Adrenal gland (tissue), 12 donors: Measurements from ENCODE around the gene PLG. TPM values are rescaled to one million over a fixed set of nuclear protein-coding genes. Genes with fewer than 3 reads are reported as not detected.
"Not testable (repeated sequence)": the region's sequence is repeated elsewhere in the genome, so short reads cannot be mapped to it uniquely, and the experiment has no call there.

Source experiments
- DNase-seq, 7 donors: peaks; one replicate each; pipeline ENCODE4 v3.0.0-alpha.2; 2019 to 2020
- H3K27ac ChIP-seq, 5 donors: fragments of 200-600 bp; sonication (generic) in 4 of 5; 1 replicate in 3 of 5; 2 replicates in 2 of 5; pipeline versions ENCODE4 v1.5.1 to v1.8.0; 2016 to 2020; ENCODE audit warnings: mild to moderate bottlenecking in 1 of 5
- H3K27me3 ChIP-seq: fragments of 200-600 bp; 2 replicates; pipeline ENCODE4 v1.8.0; 2021
- H3K36me3 ChIP-seq, 2 donors: fragments of 200-600 bp; replicated peaks in 1 of 2; 1 replicate in 1 of 2; 2 replicates in 1 of 2; pipeline versions ENCODE4 v1.5.1 to v1.8.0; 2018 to 2022
- H3K4me1 ChIP-seq, 2 donors: fragments of 200-600 bp; replicated peaks in 1 of 2; 1 replicate in 1 of 2; 2 replicates in 1 of 2; pipeline versions ENCODE4 v1.5.1 to v1.8.0; 2018 to 2021
- H3K4me3 ChIP-seq, 4 donors: fragments of 200-600 bp; sonication (generic) in 3 of 4; one replicate each; pipeline ENCODE4 v1.5.1; 2016 to 2018
- H3K9me3 ChIP-seq, 3 donors: fragments of 200-600 bp; sonication (generic) in 1 of 3; replicated peaks in 1 of 3; 1 replicate in 2 of 3; 2 replicates in 1 of 3; pipeline versions ENCODE4 v1.5.1 to v1.8.0; 2016 to 2021
- CTCF ChIP-seq, 6 experiments: fragments of 450-650 bp in 4 of 6; fragments of 200-600 bp in 2 of 6; sonication (generic) in 1 of 6; IDR thresholded peaks; 1 replicate in 5 of 6; 2 replicates in 1 of 6; pipeline versions ENCODE4 v1.5.1 to v1.8.0; 2016 to 2021; ENCODE audit warnings: antibody characterized with exemption in 6 of 6, mild to moderate bottlenecking in 2 of 6, moderate library complexity in 1 of 6
- POLR2A ChIP-seq, 2 donors: fragments of 450-650 bp; IDR thresholded peaks; one replicate each; pipeline ENCODE4 v1.6.1; 2017; ENCODE audit warnings: antibody characterized with exemption in 2 of 2, mild to moderate bottlenecking in 2 of 2, moderate library complexity in 1 of 2
- WGBS, 4 donors: extraction: QIAGEN DNeasy Blood & Tissue Kit in 2 of 4; methylation state at CpG; one replicate each; pipeline versions ENCODE4 v1.1.5 to v1.1.7; 2013 to 2017; 5-methylcytosine and 5-hydroxymethylcytosine counted together
- intact Hi-C, 2 donors: fragments of 100-400 bp; cut with DNase I; formaldehyde crosslinking; loops; one replicate each; pipeline versions ENCODE4 v1.14.1 to v1.15.0; 2022 to 2023
- polyA plus RNA-seq, 3 donors: library from polyadenylated mRNA; stranded (reverse); fragments of 200-250 nt in 2 of 3; fragments of 350-450 nt in 1 of 3; fragmentation: Illumina TruSeq in 1 of 3; extraction: RNeasy Lipid Tissue Mini Kit (QIAGEN cat#74804) in 1 of 3; gene quantifications; one replicate each; pipeline ENCODE4 v1.2.3, GENCODE V29; 2013 to 2014
- total RNA-seq, 9 donors: library from RNA; depleted of rRNA in 4 of 9; stranded (reverse); fragments of >200 nt in 4 of 9; fragments of 120-200 nt in 1 of 9; fragmentation: NEBNext Ultra II Directional in 1 of 9; extraction: Animal tissue kit (Norgen Biotek cat#: 25700) in 1 of 9; gene quantifications; one replicate each; pipeline versions ENCODE4 v1.1.0 to v1.2.4, GENCODE V29; 2013 to 2023
- donor health status: healthy with polysubstance abuse.
- donor health status: Bipolar disorder and iron deficiency.
- donor health status: DM: yes; HTN: yes; CAD: no.
- donor health status: DM: no; HTN: no; CAD: no.
- donor health status: DM: no; HTN: no; CAD: no.
- donor health status: DM: yes; HTN: yes; CAD: no.

PLG gene
- total and polyA plus RNA-seq, 12 donors, result 0.72 to 1.1 (median 0.80) TPM; not detected in 8

- TF ChIP-seq POLR2A (IDR thresholded peaks at IDR 0.05) (no peak), CTCF (IDR thresholded peaks at IDR 0.05) (peak in 5 of 6 experiments; percentile 14 to 34 (median 33))
- H3K36me3 ChIP-seq, result no peaks in the 10 kb centered on the region
- no peaks in the 10 kb centered on the region for H3K4me1 ChIP-seq
- peak in 3 of 7 donors; percentile 16 to 32 (median 23) for DNase-seq
- intact Hi-C loops, result no loop called here
- no peaks in the 10 kb centered on the region for H3K9me3 ChIP-seq
- H3K27me3 ChIP-seq, result no peaks in the 10 kb centered on the region
- no peak overlapping the region for H3K4me3 ChIP-seq
- WGBS, 4 donors, result 32 to 47% (median 42%) methylated on average over 8 to 9 of the region's 9 CpGs
- no peak overlapping the region for H3K27ac ChIP-seq
Measured at GRCh38 chr6:160667639-160668481, 34.2 kb upstream of the PLG start.

- 70 to 76% (median 74%) methylated on average over 2 of the region's 2 CpGs for WGBS, 4 donors
- TF ChIP-seq CTCF (IDR thresholded peaks at IDR 0.05), result no peak
- TF ChIP-seq POLR2A (IDR thresholded peaks at IDR 0.05), result no peak
- H3K4me3 ChIP-seq, result no peak overlapping the region
- DNase-seq, result no peak
- no peaks in the 10 kb centered on the region for H3K9me3 ChIP-seq
- H3K4me1 ChIP-seq, result no peaks in the 10 kb centered on the region
- no peak overlapping the region for H3K27ac ChIP-seq
- no peaks in the 10 kb centered on the region for H3K36me3 ChIP-seq
- no peaks in the 10 kb centered on the region for H3K27me3 ChIP-seq
- intact Hi-C loops, result no loop called here
Measured at GRCh38 chr6:160668589-160668988, 33.5 kb upstream of the PLG start.

- 79 to 86% (median 84%) methylated on average over 5 of the region's 5 CpGs for WGBS, 4 donors
- intact Hi-C loops, H3K9me3 ChIP-seq, H3K4me3 ChIP-seq, H3K27ac ChIP-seq, H3K27me3 ChIP-seq, H3K36me3 ChIP-seq, DNase-seq, H3K4me1 ChIP-seq: not testable (repeated sequence)
Measured at GRCh38 chr6:160676418-160676817, 25.6 kb upstream of the PLG start.

- 81 to 88% (median 83%) methylated on average over 4 of the region's 4 CpGs for WGBS, 4 donors
- H3K9me3 ChIP-seq, result no peaks in the 10 kb centered on the region
- TF ChIP-seq CTCF (IDR thresholded peaks at IDR 0.05), result no peak
- TF ChIP-seq POLR2A (IDR thresholded peaks at IDR 0.05), result no peak
- no peak overlapping the region for H3K27ac ChIP-seq
- no peaks in the 10 kb centered on the region for H3K27me3 ChIP-seq
- no peaks in the 10 kb centered on the region for H3K36me3 ChIP-seq
- H3K4me3 ChIP-seq, result no peak overlapping the region
- intact Hi-C loops, result no loop called here
- no peak for DNase-seq
- H3K4me1 ChIP-seq, result no peaks in the 10 kb centered on the region
Measured at GRCh38 chr6:160678230-160678629, 23.8 kb upstream of the PLG start.
